22Rv1 (cell line): ENCODE data around the gene RNF181.

Experiments
- ZFX ChIP-seq: fragments of 450-650 bp; IDR thresholded peaks from 2 replicates; pipeline ENCODE4 v1.6.1; 2017; ENCODE audit warnings: antibody characterized with exemption, borderline replicate concordance
- TF ChIP-seq, protein P1 (sequence below): fragments of 450-650 bp; IDR thresholded peaks from 2 replicates; pipeline ENCODE4 v1.5.1; 2017; ENCODE audit warnings: mild to moderate bottlenecking

- TF ChIP-seq, protein P1, sequence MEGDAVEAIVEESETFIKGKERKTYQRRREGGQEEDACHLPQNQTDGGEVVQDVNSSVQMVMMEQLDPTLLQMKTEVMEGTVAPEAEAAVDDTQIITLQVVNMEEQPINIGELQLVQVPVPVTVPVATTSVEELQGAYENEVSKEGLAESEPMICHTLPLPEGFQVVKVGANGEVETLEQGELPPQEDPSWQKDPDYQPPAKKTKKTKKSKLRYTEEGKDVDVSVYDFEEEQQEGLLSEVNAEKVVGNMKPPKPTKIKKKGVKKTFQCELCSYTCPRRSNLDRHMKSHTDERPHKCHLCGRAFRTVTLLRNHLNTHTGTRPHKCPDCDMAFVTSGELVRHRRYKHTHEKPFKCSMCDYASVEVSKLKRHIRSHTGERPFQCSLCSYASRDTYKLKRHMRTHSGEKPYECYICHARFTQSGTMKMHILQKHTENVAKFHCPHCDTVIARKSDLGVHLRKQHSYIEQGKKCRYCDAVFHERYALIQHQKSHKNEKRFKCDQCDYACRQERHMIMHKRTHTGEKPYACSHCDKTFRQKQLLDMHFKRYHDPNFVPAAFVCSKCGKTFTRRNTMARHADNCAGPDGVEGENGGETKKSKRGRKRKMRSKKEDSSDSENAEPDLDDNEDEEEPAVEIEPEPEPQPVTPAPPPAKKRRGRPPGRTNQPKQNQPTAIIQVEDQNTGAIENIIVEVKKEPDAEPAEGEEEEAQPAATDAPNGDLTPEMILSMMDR = no peak
- no peak for TF ChIP-seq ZFX
These were observed 11.1 kb upstream of the RNF181 start, which contains the start of gene VAMP5 for GRCh38 chr2:85584354-85584856.
